ENCODE data around the gene DLGAP1.

- no peak for TF ChIP-seq ZNF30 (CRISPR knock-in tag; IDR thresholded peaks at IDR 0.05)
- no peak for TF ChIP-seq ZNF704 (CRISPR knock-in tag; IDR thresholded peaks at IDR 0.05; ENCODE audit: borderline replicate concordance)
- no peak for TF ChIP-seq CTCF (CRISPR knock-in tag; IDR thresholded peaks at IDR 0.05)
Measured at GRCh38 chr18:3688690-3689089, 766.4 kb downstream of the DLGAP1 start.

Measured in HepG2 (cell line).